Ovary (tissue), 9 donors: ENCODE measurements around the gene RPS3. TPM values are rescaled to one million over a fixed set of nuclear protein-coding genes. Genes with fewer than 3 reads are reported as not detected.
A peak's percentile ranks its signal among the peaks of the same experiment; 100 is the strongest.

ENCODE experiments used
- DNase-seq, 5 donors: peaks; one replicate each; pipeline ENCODE4 v3.0.0-alpha.2; 2019 to 2020
- H3K27ac ChIP-seq, 2 donors: fragments of 200-600 bp; one replicate each; pipeline versions ENCODE4 v1.5.1 to v1.8.0; 2019 to 2022
- H3K27me3 ChIP-seq: fragments of 200-600 bp; one replicate; pipeline ENCODE4 v1.8.0; 2022
- H3K36me3 ChIP-seq: fragments of 200-600 bp; sonication (generic); one replicate; pipeline ENCODE4 v1.5.1; 2019
- H3K4me1 ChIP-seq: one replicate; pipeline ENCODE4 v1.8.1; 2013; ENCODE audit warnings: mild to moderate bottlenecking, moderate library complexity; ENCODE audit not compliant: insufficient read depth
- H3K4me3 ChIP-seq: fragments of 200-600 bp; sonication (generic); one replicate; pipeline ENCODE4 v1.5.1; 2017
- H3K9me3 ChIP-seq, 2 donors: fragments of 200-600 bp in 1 of 2; sonication (generic) in 1 of 2; one replicate each; pipeline versions ENCODE4 v1.5.1 to v1.8.1; 2013 to 2019; ENCODE audit warnings: mild to moderate bottlenecking in 1 of 2, moderate library complexity in 1 of 2
- EP300 ChIP-seq: sonication (generic); formaldehyde crosslinking; IDR thresholded peaks from one replicate; pipeline ENCODE4 v1.6.1; 2017; ENCODE audit warnings: antibody characterized with exemption
- POLR2A ChIP-seq: fragments of 450-650 bp; IDR thresholded peaks from one replicate; pipeline ENCODE4 v1.6.1; 2017; ENCODE audit warnings: antibody characterized with exemption, mild to moderate bottlenecking, moderate library complexity
- WGBS, 3 donors: extraction: QIAGEN DNeasy Blood & Tissue Kit in 1 of 3; methylation state at CpG; one replicate each; pipeline versions ENCODE4 v1.1.5 to v1.1.7; 2013 to 2017; 5-methylcytosine and 5-hydroxymethylcytosine counted together
- intact Hi-C, 4 donors: fragments of 100-400 bp; cut with DNase I; formaldehyde crosslinking; loops; one replicate each; pipeline versions ENCODE4 v1.11.0 to v1.15.1; 2022 to 2023
- polyA plus RNA-seq, 2 donors: library from polyadenylated mRNA; stranded (reverse); fragments of 200-250 nt in 1 of 2; fragments of 350-450 nt in 1 of 2; fragmentation: Illumina TruSeq in 1 of 2; extraction: RNeasy Lipid Tissue Mini Kit (QIAGEN cat#74804) in 1 of 2; gene quantifications; one replicate each; pipeline ENCODE4 v1.2.3, GENCODE V29; 2013 to 2014
- total RNA-seq, 7 donors: library from RNA; depleted of rRNA in 2 of 7; stranded (reverse); fragments of >200 nt in 2 of 7; fragmentation: NEBNext Ultra II Directional in 3 of 7; extraction: Animal tissue kit (Norgen Biotek cat#: 25700) in 3 of 7; gene quantifications; one replicate each; pipeline versions ENCODE4 v1.1.0 to v1.2.4, GENCODE V29; 2016 to 2023
- TF ChIP-seq, protein P1 (sequence below), 3 donors: fragments of 450-650 bp in 2 of 3; fragments of 200-600 bp in 1 of 3; IDR thresholded peaks; one replicate each; pipeline versions ENCODE4 v1.5.1 to v1.8.0; 2016 to 2022; ENCODE audit warnings: antibody characterized with exemption in 3 of 3, mild to moderate bottlenecking in 1 of 3
- donor health status: DM: no; HTN: no; CAD: no; lungs with moderate emphysema.
- donor health status: DM: no; HTN: no; CAD: no.
- donor health status: Bipolar disorder and iron deficiency.
- donor health status: DM: yes; HTN: yes; CAD: no.
- donor health status: DM: no; HTN: no; CAD: no.
- donor health status: DM: yes; HTN: yes; CAD: no.

Gene RPS3
- total and polyA plus RNA-seq, 9 donors, result 3,268 to 7,276 (median 5,342) TPM

DNA sequence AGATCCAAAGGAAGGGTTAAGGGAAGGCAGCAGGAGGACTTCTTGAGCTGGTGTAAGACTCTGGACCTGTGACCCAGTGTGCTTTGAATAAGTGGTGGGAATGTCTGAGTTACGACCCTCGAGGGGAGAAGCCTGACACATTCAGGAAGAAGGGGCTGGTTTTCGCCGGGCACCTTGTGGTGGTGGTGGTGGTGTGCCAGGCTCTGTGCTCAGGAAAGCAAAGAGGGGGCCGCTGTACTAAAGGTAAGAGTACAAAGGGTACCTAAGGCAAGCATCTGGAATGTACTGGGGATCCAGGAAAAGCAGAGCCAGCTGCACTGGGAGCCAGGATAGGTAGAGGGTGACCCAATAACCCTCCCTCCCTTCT lies 27.4 kb downstream of the RPS3 start:
- intact Hi-C loops, result no loop called here
- Histone ChIP-seq H3K27ac (no peak overlapping the region), H3K4me1 (peaks cover 5% of the 10 kb centered on the region), H3K9me3 (no peaks in the 10 kb centered on the region), H3K27me3 (peaks cover 5% of the 10 kb centered on the region), H3K4me3 (no peak overlapping the region), H3K36me3 (no peaks in the 10 kb centered on the region)
- no peak for DNase-seq
- TF ChIP-seq, protein P1, sequence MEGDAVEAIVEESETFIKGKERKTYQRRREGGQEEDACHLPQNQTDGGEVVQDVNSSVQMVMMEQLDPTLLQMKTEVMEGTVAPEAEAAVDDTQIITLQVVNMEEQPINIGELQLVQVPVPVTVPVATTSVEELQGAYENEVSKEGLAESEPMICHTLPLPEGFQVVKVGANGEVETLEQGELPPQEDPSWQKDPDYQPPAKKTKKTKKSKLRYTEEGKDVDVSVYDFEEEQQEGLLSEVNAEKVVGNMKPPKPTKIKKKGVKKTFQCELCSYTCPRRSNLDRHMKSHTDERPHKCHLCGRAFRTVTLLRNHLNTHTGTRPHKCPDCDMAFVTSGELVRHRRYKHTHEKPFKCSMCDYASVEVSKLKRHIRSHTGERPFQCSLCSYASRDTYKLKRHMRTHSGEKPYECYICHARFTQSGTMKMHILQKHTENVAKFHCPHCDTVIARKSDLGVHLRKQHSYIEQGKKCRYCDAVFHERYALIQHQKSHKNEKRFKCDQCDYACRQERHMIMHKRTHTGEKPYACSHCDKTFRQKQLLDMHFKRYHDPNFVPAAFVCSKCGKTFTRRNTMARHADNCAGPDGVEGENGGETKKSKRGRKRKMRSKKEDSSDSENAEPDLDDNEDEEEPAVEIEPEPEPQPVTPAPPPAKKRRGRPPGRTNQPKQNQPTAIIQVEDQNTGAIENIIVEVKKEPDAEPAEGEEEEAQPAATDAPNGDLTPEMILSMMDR (IDR thresholded peaks at IDR 0.05), result no peak
- no peak for TF ChIP-seq POLR2A
- TF ChIP-seq EP300, result no peak
- WGBS, 3 donors, result 85 to 94% (median 88%) methylated on average over 5 of the region's 5 CpGs

DNA sequence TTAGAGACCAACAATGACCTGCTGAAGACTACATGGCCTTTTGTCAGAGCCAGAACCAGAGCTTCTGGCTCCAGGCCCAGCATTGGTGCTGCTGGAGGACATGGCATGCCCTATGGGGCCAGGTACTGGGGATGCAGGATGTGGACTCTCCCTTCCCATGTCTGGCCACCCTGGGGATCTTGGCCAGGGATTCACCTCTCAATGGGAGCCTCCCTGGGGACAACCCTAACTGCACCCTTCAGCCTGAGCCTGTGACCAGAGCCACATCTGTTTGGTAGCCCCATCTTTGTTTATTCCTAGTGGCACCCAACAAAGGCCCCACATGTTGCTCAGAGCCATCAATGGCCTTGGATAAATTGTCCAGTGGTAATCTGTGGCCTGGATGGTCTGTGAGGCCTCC lies 27.9 kb downstream of the RPS3 start:
- no peak for DNase-seq
- Histone ChIP-seq H3K4me1 (peaks cover 5% of the 10 kb centered on the region), H3K27ac (no peak overlapping the region), H3K4me3 (no peak overlapping the region), H3K27me3 (peaks cover 5% of the 10 kb centered on the region), H3K36me3 (no peaks in the 10 kb centered on the region), H3K9me3 (no peaks in the 10 kb centered on the region)
- TF ChIP-seq EP300, result no peak
- TF ChIP-seq POLR2A, result no peak
- TF ChIP-seq, protein P1 (IDR thresholded peaks at IDR 0.05), result no peak
- intact Hi-C loops, result no loop called here

DNA sequence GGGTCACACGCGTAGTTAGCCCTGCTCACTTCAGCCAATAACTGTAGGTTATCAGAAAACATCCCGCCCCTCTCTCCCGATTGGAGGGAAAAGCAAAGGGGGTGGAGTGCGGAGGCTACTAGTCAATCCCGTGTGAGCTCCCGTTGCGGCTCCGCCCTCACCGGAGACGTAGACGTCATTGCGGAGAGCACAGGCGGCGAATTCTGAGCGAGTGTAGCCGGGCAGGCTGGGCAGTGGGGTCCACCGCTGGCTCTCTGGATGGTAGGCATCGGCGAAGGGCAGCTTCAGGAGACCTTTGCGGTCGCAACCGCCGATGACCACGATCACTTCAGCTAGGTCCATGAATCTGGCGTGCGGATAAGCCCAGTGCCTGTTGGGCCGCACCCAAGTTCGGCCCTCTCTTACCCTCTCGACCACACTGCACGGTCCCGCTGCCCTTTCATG lies 29.0 kb downstream of the RPS3 start:
- TF ChIP-seq, protein P1 (IDR thresholded peaks at IDR 0.05), result no peak
- TF ChIP-seq POLR2A, result no peak
- no peak for TF ChIP-seq EP300
- 17 to 63% (median 60%) methylated on average over 32 of the region's 32 CpGs for WGBS, 3 donors
- Histone ChIP-seq H3K27ac (no peak overlapping the region), H3K27me3 (peaks cover 5% of the 10 kb centered on the region), H3K4me3 (peak overlapping the region; percentile 34), H3K4me1 (peaks cover 5% of the 10 kb centered on the region), H3K9me3 (no peaks in the 10 kb centered on the region), H3K36me3 (no peaks in the 10 kb centered on the region)
- DNase-seq, result peak; percentile 75 to 91 (median 77)
- intact Hi-C loops, result no loop called here

DNA sequence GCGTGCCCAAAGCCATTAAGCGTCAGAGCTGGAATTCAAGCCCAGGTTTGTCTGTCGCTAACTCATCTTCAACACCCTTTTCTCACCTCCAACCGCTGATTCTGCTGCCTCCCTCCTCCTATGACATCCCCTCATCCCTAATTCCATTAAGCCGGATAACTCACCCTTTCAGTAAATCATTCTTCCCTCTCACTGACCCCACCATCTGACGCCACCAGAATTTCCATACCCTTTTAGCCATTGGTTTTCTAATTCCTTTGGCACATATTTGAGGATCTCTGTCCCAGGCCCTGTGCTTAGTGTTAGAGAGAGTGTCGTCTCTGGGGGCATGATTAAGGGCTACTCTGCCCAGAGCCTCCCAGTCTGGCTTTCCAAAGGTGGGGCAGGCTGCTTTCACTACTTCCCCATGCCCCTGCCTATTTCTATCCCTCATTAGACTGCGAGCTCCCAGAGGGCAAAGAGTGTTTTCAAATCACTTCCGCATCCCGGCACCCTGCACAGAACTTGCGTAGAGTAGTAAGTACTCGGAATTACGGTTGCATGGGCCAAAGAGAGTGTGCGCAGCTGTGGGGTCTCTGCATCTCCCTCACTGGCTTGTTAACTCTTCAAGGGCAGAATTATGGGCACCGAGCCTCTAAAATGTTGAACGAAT lies 29.8 kb downstream of the RPS3 start:
- H3K27ac ChIP-seq, result no peak overlapping the region
- H3K27me3 ChIP-seq, result peaks cover 5% of the 10 kb centered on the region
- WGBS, 3 donors, result 79 to 83% (median 79%) methylated on average over 16 of the region's 16 CpGs
- TF ChIP-seq, protein P1 (IDR thresholded peaks at IDR 0.05), result no peak
- no peak for TF ChIP-seq EP300
- no peak for TF ChIP-seq POLR2A
- no peak for DNase-seq
- no peaks in the 10 kb centered on the region for H3K36me3 ChIP-seq
- intact Hi-C loops, result no loop called here
- no peak overlapping the region for H3K4me3 ChIP-seq
- peaks cover 5% of the 10 kb centered on the region for H3K4me1 ChIP-seq
- no peaks in the 10 kb centered on the region for H3K9me3 ChIP-seq
